Skeletal muscle satellite cell (primary cell): ENCODE results near the gene ASPSCR1.

Experiments used
- H3K27me3 ChIP-seq: 2 replicates; pipeline ENCODE4 v1.7.0; 2013; ENCODE audit warnings: low read length; ENCODE audit not compliant: control insufficient read depth, insufficient read depth
- H3K36me3 ChIP-seq: 2 replicates; pipeline ENCODE4 v1.7.0; 2013; ENCODE audit warnings: mild to moderate bottlenecking, control low read depth, low read length; ENCODE audit not compliant: insufficient read depth
- H3K4me1 ChIP-seq: 2 replicates; pipeline ENCODE4 v1.7.0; 2013; ENCODE audit warnings: low read length; ENCODE audit not compliant: control insufficient read depth, insufficient read depth
- H3K4me2 ChIP-seq: 2 replicates; pipeline ENCODE4 v1.7.0; 2013; ENCODE audit warnings: mild to moderate bottlenecking, low read length
- H3K4me3 ChIP-seq: 2 replicates; pipeline ENCODE4 v1.7.0; 2013; ENCODE audit warnings: low read length
- H3K9ac ChIP-seq: 2 replicates; pipeline ENCODE4 v1.7.0; 2013; ENCODE audit warnings: mild to moderate bottlenecking, low read depth, low read length, moderate library complexity
- H3K9me3 ChIP-seq: replicated peaks from 2 replicates; pipeline ENCODE4 v1.7.0; 2013; ENCODE audit warnings: mild to moderate bottlenecking, control low read depth, low read length

ASPSCR1 gene

GRCh38 chr17:81966343-81967243, 10.8 kb upstream of the ASPSCR1 start:
- Histone ChIP-seq H3K4me2 (peak overlapping the region; percentile 46), H3K9me3 (no peaks in the 10 kb centered on the region), H3K36me3 (no peaks in the 10 kb centered on the region), H3K27me3 (peaks cover 18% of the 10 kb centered on the region), H3K9ac (no peak overlapping the region), H3K4me1 (peaks cover 25% of the 10 kb centered on the region), H3K4me3 (no peak overlapping the region)

DNA sequence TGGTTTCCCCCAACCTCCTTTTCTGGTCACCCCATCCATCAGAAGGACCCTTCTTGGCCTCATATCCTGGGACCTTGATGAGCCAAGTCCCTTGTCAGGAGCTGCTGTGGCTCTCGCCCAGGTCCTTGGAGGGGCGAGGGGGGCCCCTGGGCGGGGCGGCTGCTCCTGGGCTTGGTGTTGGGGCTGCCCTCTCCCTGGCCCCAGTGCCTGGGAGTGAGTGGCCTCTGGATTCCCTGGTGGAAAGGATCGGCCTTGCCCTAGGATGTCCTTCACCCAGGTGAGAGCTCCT, 10.2 kb upstream of the ASPSCR1 start:
- H3K4me1 ChIP-seq, result peaks cover 25% of the 10 kb centered on the region
- H3K9ac ChIP-seq, result no peak overlapping the region
- peaks cover 14% of the 10 kb centered on the region for H3K27me3 ChIP-seq
- H3K36me3 ChIP-seq, result no peaks in the 10 kb centered on the region
- no peak overlapping the region for H3K4me3 ChIP-seq
- peak overlapping the region; percentile 46 for H3K4me2 ChIP-seq
- H3K9me3 ChIP-seq, result no peaks in the 10 kb centered on the region

- H3K9me3 ChIP-seq, result peaks cover 4% of the 10 kb centered on the region
- peaks cover 25% of the 10 kb centered on the region for H3K4me1 ChIP-seq
- peak overlapping the region; percentile 46 for H3K4me2 ChIP-seq
- H3K4me3 ChIP-seq, result peak overlapping the region; percentile 5
- peaks cover 8% of the 10 kb centered on the region for H3K27me3 ChIP-seq
- H3K9ac ChIP-seq, result no peak overlapping the region
- H3K36me3 ChIP-seq, result no peaks in the 10 kb centered on the region
These were observed 9.7 kb upstream of the ASPSCR1 start for GRCh38 chr17:81967533-81968395.

DNA sequence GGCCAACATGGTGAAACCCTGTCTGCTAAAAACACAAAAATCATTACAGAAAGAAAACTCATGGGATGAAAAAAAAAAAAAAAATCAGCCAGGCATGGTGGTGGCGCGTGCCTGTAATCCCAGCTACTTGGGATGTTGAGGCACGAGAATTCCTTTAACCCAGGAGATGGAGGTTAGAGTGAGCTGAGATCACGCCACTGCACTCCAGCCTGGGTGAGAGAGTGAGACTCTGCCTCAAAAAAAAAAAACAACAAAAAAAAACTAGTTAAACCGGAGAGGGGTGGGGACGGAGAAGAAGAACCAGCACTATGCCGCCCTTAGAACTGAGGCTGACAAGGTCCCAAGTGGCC, 9.1 kb upstream of the ASPSCR1 start:
- peaks cover 25% of the 10 kb centered on the region for H3K4me1 ChIP-seq
- no peak overlapping the region for H3K9ac ChIP-seq
- H3K9me3 ChIP-seq, result peaks cover 5% of the 10 kb centered on the region
- H3K27me3 ChIP-seq, result peaks cover 4% of the 10 kb centered on the region
- peak overlapping the region; percentile 46 for H3K4me2 ChIP-seq
- H3K4me3 ChIP-seq, result peak overlapping the region; percentile 5
- no peaks in the 10 kb centered on the region for H3K36me3 ChIP-seq

GRCh38 chr17:81968850-81969812, 8.3 kb upstream of the ASPSCR1 start:
- no peak overlapping the region for H3K4me2 ChIP-seq
- H3K4me1 ChIP-seq, result peaks cover 25% of the 10 kb centered on the region
- no peak overlapping the region for H3K9ac ChIP-seq
- no peaks in the 10 kb centered on the region for H3K36me3 ChIP-seq
- no peaks in the 10 kb centered on the region for H3K27me3 ChIP-seq
- H3K4me3 ChIP-seq, result no peak overlapping the region
- peaks cover 8% of the 10 kb centered on the region for H3K9me3 ChIP-seq

DNA sequence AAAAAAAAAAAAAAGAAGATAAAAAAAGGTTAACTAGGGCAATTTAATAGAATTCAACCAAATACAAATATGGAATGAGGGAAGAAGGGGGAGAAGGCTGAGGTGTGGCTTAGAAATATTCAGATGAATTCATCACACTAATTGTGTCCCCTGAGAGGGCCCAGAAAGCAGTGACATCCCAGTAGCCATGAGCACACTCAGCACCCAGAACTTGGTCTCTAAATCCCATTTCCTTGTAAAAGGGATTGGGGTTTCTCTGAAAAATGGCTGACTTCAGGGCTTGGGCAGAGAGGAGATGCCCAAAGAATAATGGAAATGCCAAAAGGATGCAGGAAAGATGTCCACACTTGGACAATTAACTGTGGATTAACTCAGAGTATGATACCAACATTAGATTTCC, 4.0 kb upstream of the ASPSCR1 start:
- Histone ChIP-seq H3K27me3 (no peaks in the 10 kb centered on the region), H3K9ac (no peak overlapping the region), H3K4me1 (peaks cover 11% of the 10 kb centered on the region), H3K4me2 (no peak overlapping the region), H3K4me3 (no peak overlapping the region), H3K36me3 (no peaks in the 10 kb centered on the region), H3K9me3 (peaks cover 8% of the 10 kb centered on the region)

- peaks cover 7% of the 10 kb centered on the region for H3K36me3 ChIP-seq
- H3K27me3 ChIP-seq, result no peaks in the 10 kb centered on the region
- peak overlapping the region; percentile 93 for H3K9ac ChIP-seq
- H3K4me1 ChIP-seq, result peaks cover 13% of the 10 kb centered on the region
- H3K9me3 ChIP-seq, result peaks cover 8% of the 10 kb centered on the region
- peak overlapping the region; percentile 94 for H3K4me2 ChIP-seq
- peak overlapping the region; percentile 93 for H3K4me3 ChIP-seq
These were observed 858 bp upstream of the ASPSCR1 start for GRCh38 chr17:81976332-81977210.

DNA sequence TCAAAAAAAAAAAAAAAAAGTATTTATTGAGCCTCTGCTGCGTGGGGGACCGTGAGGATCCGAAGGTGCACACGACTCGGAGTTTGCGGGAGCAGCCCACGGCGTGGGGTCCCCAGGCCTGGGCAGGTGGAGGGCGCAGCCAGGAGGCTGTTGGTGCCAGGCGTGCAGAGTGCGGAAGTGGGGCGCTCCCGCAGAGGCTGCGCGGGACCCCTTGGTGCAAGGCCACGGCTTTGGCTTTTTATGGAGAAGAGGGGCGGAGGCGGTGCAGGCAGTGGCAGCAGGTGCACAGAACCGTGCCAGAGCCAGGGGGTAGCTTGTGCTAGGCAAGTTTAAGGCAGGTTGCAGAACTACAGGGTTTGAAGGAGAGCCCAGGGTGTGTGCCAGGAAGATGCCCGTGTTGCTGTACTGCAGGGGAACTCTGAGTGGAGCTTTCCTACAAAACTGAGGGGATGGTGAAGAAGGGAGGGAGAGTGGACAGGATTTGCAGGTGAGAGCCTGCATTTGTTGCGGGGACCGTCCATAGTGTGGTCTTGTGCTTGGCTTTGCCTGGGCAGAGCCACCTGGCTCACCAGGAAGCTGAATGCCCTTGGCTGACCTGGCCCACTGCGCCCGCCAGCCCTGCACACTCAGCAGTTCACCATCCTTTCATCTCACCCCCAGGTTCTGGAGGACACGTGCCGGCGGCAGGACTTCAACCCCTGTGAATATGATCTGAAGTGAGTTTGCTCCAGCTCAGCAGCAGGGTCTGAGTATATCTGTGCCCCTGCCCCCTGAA, 1.3 kb downstream of the ASPSCR1 start:
- Histone ChIP-seq H3K9me3 (no peaks in the 10 kb centered on the region), H3K4me2 (peak overlapping the region; percentile 94), H3K36me3 (peaks cover 7% of the 10 kb centered on the region), H3K4me1 (peaks cover 13% of the 10 kb centered on the region), H3K27me3 (no peaks in the 10 kb centered on the region), H3K4me3 (peak overlapping the region; percentile 54), H3K9ac (peak overlapping the region; percentile 93)

DNA sequence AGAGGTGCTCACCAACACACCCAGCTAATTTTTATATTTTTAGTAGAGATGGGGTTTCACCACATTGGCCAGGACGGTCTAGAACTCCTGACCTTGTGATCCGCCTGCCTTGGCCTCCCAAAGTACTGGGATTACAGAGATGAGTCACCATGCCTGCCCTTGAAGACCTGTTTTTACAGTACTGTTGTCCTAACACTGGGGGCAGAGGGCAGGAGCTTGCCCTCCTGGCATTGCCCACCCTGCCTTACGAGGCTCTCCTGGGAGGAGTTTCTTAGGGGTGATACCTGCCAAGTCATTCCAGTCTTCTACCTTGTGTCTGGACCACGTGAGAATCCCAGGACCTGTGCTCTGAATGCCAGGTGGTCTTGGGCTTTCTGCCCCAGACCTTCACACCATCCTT, 2.7 kb downstream of the ASPSCR1 start:
- Histone ChIP-seq H3K9me3 (no peaks in the 10 kb centered on the region), H3K36me3 (peaks cover 14% of the 10 kb centered on the region), H3K4me1 (peaks cover 13% of the 10 kb centered on the region), H3K4me2 (no peak overlapping the region), H3K9ac (no peak overlapping the region), H3K4me3 (no peak overlapping the region), H3K27me3 (no peaks in the 10 kb centered on the region)
